GM19239 (cell line): Measurements from ENCODE around the gene MTA2.
A peak's percentile ranks its signal among the peaks of the same experiment; 100 is the strongest.
"Not testable (repeated sequence)": the region's sequence is repeated elsewhere in the genome, so short reads cannot be mapped to it uniquely, and the experiment has no call there.

Experiments used
- DNase-seq: peaks from one replicate; pipeline ENCODE4 v3.0.0; 2011; ENCODE audit warnings: low spot score; ENCODE audit not compliant: insufficient read length
- FAIRE-seq: peaks from 2 replicates; lab custom pipeline; 2011; peaks lifted over from hg19 to GRCh38; lab: Jason Lieb, UNC

Gene MTA2

DNA sequence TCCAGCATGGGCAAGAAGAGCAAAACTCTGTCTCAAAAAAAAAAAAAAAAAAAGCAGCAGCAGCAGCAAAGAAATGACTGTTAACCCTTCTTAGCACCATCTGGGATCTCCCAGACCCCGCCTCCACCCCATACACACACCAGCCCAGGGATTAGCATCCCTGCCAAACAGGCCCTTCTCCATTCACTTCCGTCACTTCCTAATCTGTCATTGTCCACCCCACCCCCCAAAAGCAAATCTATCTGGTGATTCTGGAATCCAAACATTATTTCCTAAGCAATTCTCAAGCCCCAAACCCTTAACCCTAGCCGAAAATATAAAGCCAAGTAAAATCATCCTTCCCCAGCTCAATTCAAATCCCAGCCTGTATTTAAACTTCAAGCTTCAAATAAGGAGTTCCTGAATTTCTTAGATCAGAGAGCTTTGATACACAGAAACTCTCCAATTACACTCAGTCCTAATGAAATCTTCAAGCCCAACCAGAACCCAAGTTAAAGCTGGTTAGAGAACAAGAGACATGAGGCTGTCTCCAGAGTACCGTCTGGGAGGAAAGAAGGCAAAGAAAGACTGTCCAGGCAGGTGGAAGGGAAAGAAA, 49.1 kb downstream of the MTA2 start:
- DNase-seq (no peak), FAIRE-seq (no peak)

- not testable (repeated sequence) for FAIRE-seq, DNase-seq
Observed at GRCh38 chr11:62550478-62550877, 51.2 kb downstream of the MTA2 start.

- DNase-seq = no peak
- FAIRE-seq = no peak
Observed at GRCh38 chr11:62548545-62549335, 52.9 kb downstream of the MTA2 start.

DNA sequence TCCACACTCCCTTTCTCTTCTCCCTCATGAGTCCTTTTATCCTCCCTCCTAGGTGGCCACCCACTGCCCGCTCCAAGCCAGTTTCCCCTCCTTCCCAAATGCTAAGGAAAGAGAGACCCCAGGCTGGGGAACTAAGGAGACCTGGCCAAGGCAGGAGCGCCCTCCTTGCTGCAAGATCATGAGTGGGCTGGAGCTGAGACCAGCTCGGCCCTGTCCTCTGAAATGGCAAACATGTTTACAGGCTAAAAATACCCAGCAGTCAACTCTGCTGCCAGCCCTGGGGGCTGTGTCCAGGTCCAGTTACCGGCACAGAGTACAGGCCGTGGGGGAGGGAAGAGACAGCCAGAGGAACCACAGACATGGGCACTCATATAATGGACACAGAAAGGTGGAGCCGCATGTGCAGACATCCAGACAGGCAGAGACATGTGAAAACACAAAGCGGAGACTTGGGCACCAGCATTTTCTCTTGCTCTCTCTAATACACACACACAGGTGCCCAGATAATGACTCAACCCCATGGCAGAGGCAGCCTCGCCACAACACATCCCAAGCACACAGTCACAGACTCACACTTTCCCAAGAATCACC, 53.9 kb downstream of the MTA2 start:
- FAIRE-seq (no peak), DNase-seq (no peak)

- FAIRE-seq (no peak), DNase-seq (no peak)
Observed at GRCh38 chr11:62546929-62547625, 54.6 kb downstream of the MTA2 start.

DNA sequence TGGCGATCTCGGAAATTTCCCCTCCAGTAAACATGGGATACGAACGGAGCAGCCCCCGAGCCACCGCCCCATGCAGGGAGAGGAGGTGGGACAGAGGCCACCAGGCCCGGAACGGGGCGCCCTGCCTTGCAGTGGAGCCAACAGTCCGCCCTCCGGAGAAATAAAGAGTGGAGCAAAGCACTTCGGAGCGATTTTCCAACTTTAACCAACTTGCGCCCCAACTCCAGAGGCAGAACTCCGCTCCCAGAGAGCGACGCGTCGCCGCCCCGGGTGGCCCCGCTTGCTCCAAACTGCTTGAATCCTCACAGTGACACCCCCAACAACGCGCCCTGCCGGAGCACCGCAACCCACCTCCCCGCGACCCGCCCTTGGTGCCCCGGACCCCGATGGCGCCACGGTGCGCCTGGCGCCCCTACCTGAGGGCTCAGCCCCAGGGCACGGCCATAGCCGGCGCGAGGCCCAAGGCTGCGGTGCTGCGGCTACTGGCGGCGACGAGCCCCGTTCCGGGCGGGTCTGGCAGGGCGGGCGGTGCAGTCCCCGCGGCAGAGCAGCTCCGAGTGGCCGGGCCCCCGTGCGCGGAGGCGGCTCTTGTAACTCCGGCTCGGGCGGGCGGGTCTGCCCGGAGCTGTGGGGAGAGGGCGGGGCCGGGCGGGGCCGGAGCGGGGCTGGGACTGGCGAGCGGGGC, 55.3 kb downstream of the MTA2 start, which contains the start of gene AHNAK:
AHNAK (minus strand) TSS at position 563 of the 685 bp plus-strand sequence. CDS start 10,708 bp downstream, outside the sequence.
- FAIRE-seq (no peak), DNase-seq (no peak)

DNA sequence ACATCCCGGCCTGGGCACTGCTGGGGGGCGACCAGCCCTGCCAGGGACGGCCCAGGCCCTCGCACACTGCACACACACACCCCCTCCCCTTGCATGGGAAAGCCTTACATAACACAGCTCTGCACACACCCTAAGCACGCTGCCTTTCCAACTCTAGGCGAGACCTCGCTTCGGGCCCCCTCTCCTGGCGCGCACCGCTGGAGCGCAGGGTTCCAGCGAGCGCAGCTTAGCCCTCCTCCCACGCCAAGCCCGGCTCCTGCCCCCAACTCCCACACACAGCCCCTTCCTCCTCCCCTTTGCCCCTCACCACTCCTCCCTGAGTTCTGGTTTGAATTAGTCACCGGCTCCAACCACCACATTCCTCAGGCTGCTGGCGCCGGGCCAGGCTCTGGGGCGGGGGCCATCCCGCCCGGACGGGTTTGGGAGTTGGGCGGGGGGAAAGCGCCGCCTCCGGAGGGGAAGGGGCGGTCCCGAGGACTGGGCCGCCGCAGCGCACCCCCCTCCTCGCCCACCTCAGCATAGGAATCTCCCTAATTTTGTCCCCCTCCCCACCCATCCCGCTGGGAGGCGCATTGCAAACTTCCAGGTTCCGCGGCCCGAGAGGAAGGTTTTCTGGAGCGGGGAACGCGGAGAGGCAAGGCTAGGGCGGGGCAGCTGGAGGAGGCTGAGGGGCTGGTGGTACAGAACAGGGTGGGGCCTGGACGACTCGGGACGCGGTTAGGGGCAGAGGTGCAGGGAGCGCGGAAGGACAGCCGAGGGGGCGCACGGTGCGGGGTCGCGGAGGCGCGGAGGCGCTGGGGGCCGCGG, 56.0 kb downstream of the MTA2 start:
- FAIRE-seq (no peak), DNase-seq (no peak)

GRCh38 chr11:62544581-62545436, 56.9 kb downstream of the MTA2 start:
- DNase-seq = no peak
- peak; percentile 57 for FAIRE-seq

DNA sequence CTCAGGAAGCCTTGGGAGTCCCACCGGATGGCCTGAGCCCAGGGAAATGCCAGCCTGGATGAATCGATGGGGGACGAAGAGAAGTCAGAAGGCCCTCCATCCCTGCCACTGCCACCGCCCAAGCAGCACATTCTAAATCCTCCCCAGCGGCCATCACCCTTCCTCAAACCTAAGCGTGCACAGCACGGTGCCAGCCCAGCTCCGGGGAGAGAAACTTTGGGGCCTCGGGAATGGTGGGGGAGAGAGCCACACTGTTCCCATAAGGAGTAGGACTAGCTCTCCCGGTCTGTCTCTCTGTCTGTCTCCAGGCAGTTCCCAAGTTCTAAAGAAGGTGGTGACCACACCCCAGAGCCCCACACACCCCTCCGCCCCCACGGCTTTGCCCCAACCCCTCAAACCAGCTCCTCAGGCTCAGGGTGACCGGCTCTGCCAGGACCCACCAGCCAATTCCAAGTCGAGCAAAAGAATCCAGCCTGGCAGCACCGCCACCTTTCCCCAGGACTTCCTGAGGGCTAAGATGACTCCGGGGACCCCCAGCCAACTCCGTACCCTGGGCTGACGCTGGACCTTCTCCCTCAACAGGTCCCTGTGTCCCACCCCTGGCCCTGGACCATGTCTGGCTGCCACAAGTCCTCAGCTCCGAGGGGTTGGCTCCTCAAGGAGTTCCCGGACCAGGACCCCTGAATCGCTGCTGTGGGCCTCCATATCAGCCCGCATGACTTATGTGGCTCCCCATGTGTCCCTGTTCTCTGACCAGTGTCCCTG, 57.8 kb downstream of the MTA2 start:
- FAIRE-seq = no peak
- DNase-seq = no peak
